ENCODE data around the gene WLS.

DNA sequence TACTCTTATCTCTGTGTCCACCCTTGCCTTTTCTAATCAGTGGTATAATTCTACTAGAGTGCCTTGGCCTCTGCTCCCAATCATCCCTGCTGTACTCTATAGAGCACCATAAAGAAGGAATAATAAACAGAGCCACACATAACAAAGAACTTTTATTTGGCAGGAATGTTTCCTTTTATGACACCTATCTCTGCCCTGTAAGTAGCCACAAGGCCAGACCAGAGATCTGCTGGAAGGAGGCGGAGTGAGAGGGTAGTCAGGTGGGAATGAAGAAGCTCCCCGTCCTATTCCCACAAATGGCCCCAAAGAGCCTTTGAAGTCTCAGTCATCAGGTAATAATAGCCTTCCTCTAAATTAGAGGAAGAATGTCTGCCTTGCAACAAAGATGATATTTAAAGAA lies 32.7 kb downstream of the WLS start:
- TF ChIP-seq, protein P1, sequence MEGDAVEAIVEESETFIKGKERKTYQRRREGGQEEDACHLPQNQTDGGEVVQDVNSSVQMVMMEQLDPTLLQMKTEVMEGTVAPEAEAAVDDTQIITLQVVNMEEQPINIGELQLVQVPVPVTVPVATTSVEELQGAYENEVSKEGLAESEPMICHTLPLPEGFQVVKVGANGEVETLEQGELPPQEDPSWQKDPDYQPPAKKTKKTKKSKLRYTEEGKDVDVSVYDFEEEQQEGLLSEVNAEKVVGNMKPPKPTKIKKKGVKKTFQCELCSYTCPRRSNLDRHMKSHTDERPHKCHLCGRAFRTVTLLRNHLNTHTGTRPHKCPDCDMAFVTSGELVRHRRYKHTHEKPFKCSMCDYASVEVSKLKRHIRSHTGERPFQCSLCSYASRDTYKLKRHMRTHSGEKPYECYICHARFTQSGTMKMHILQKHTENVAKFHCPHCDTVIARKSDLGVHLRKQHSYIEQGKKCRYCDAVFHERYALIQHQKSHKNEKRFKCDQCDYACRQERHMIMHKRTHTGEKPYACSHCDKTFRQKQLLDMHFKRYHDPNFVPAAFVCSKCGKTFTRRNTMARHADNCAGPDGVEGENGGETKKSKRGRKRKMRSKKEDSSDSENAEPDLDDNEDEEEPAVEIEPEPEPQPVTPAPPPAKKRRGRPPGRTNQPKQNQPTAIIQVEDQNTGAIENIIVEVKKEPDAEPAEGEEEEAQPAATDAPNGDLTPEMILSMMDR (IDR thresholded peaks at IDR 0.05; ENCODE audit: low read length) = no peak
- no peak for TF ChIP-seq EZH2 (optimal IDR thresholded peaks at IDR 0.05; ENCODE audit: low read depth, low read length)
- no peak for TF ChIP-seq EZH2phosphoT487 (IDR thresholded peaks at IDR 0.05; ENCODE audit: low read length)
